Measurements from ENCODE around the gene MRPS12. TPM values are rescaled to one million over a fixed set of nuclear protein-coding genes. Genes with fewer than 3 reads are reported as not detected.

Gene MRPS12
- total and polyA plus RNA-seq, 2 of the 13 experiments (the other 11 are each of a cell fraction or from before 2014, with no cell fraction given), result 27.5 to 54.8 TPM

- TF ChIP-seq ZNF546 (CRISPR knock-in tag; conservative IDR thresholded peaks at IDR 0.05) (0 out of 2 replicates have a peak, but pooled peaks have one; percentile 42), MXD4 (CRISPR knock-in tag; IDR thresholded peaks at IDR 0.05) (peak; percentile 25; the same call in 1 of the 2 replicates), HNRNPH1 (optimal IDR thresholded peaks at IDR 0.05; ENCODE audit: low read depth, low read length) (no peak), SP2 (CRISPR knock-in tag; IDR thresholded peaks at IDR 0.05) (no peak), ZNF619 (CRISPR knock-in tag; IDR thresholded peaks at IDR 0.05) (no peak), TARDBP (CRISPR knock-in tag; IDR thresholded peaks at IDR 0.05) (no peak), ARID4A (CRISPR knock-in tag; IDR thresholded peaks at IDR 0.05; ENCODE audit: borderline replicate concordance) (peak; percentile 79), ZBTB37 (CRISPR knock-in tag; IDR thresholded peaks at IDR 0.05) (no peak), RBM39 (IDR thresholded peaks at IDR 0.05; ENCODE audit: low read depth, low read length, poor library complexity, severe bottlenecking) (peak; percentile 70), SMYD3 (CRISPR knock-in tag; IDR thresholded peaks at IDR 0.05) (no peak), MLLT10 (CRISPR knock-in tag; IDR thresholded peaks at IDR 0.05) (no peak), ZNF432 (CRISPR knock-in tag; IDR thresholded peaks at IDR 0.05; ENCODE audit: borderline replicate concordance) (no peak), ZNF136 (CRISPR knock-in tag; IDR thresholded peaks at IDR 0.05; ENCODE audit: low read depth) (no peak), RARA (CRISPR knock-in tag; IDR thresholded peaks at IDR 0.05) (0 out of 2 replicates have a peak, but pooled peaks have one; percentile 8), NFYB (CRISPR knock-in tag; IDR thresholded peaks at IDR 0.05) (no peak; the same call in 1 of the 2 replicates), NFKBIZ (CRISPR knock-in tag; IDR thresholded peaks at IDR 0.05) (0 out of 2 replicates have a peak, but pooled peaks have one; percentile 30), E2F5 (CRISPR knock-in tag; conservative IDR thresholded peaks at IDR 0.05) (0 out of 2 replicates have a peak, but pooled peaks have one; percentile 27), ZNF446 (CRISPR knock-in tag; IDR thresholded peaks at IDR 0.05) (peak; percentile 77; the same call in 1 of the 2 replicates), KDM3A (CRISPR knock-in tag; IDR thresholded peaks at IDR 0.05; ENCODE audit: low read depth) (0 out of 2 replicates have a peak, but pooled peaks have one; percentile 18), ZSCAN22 (CRISPR knock-in tag; IDR thresholded peaks at IDR 0.05) (no peak), ZBTB42 (CRISPR knock-in tag; IDR thresholded peaks at IDR 0.05) (no peak), RFX3 (CRISPR knock-in tag; IDR thresholded peaks at IDR 0.05) (no peak)
- TF ChIP-seq, protein P1, sequence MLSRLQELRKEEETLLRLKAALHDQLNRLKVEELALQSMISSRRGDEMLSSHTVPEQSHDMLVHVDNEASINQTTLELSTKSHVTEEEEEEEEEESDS (CRISPR knock-in tag; IDR thresholded peaks at IDR 0.05; ENCODE audit: borderline replicate concordance), result no peak
- TF ChIP-seq, protein P2, sequence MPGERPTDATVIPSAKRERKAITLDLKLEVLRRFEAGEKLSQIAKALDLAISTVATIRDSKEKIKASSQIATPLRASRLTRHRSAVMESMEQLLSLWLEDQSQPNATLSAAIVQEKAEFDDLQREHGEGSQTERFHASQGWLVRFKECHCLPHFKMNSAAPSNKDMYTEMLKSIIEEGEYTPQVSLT (CRISPR knock-in tag; IDR thresholded peaks at IDR 0.05; ENCODE audit: borderline replicate concordance, low read depth), result no peak
These were observed 44.6 kb downstream of the MRPS12 start, which contains the start of gene FBXO17 (continued) for GRCh38 chr19:38975214-38975860.
